ENCODE measurements around the gene TNFRSF1A. TPM values are rescaled to one million over a fixed set of nuclear protein-coding genes. Genes with fewer than 3 reads are reported as not detected.
"Not testable (repeated sequence)": the region's sequence is repeated elsewhere in the genome, so short reads cannot be mapped to it uniquely, and the experiment has no call there.

The TNFRSF1A gene
- total RNA-seq, 4 donors from 2014 or later, result 279 to 689 (median 317) TPM

DNA sequence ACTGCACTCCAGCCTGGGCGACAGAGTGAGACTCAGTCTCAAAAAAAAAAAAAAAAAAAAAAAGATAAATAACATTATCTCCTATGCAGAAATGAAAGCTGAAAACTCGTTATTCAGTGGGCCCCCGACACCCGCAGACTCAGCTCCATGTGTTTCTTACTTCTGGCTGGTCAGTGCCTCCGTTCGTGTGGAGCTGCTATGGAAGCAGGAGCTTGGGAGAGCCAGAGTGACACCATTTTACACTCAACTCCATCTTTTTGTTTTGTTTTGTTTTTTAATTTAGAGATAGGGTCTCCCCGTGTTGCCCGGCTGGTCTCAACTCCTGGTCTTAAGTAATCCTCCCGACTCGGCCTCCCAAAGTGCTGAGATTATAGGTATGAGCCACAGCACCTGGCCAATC is 44.7 kb downstream of the TNFRSF1A start:
- no peak for DNase-seq (ENCODE audit: low spot score)
- no peak for ATAC-seq (ENCODE audit: low FRiP score)
- TF ChIP-seq, protein P1, sequence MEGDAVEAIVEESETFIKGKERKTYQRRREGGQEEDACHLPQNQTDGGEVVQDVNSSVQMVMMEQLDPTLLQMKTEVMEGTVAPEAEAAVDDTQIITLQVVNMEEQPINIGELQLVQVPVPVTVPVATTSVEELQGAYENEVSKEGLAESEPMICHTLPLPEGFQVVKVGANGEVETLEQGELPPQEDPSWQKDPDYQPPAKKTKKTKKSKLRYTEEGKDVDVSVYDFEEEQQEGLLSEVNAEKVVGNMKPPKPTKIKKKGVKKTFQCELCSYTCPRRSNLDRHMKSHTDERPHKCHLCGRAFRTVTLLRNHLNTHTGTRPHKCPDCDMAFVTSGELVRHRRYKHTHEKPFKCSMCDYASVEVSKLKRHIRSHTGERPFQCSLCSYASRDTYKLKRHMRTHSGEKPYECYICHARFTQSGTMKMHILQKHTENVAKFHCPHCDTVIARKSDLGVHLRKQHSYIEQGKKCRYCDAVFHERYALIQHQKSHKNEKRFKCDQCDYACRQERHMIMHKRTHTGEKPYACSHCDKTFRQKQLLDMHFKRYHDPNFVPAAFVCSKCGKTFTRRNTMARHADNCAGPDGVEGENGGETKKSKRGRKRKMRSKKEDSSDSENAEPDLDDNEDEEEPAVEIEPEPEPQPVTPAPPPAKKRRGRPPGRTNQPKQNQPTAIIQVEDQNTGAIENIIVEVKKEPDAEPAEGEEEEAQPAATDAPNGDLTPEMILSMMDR (IDR thresholded peaks at IDR 0.05), result no peak

DNA sequence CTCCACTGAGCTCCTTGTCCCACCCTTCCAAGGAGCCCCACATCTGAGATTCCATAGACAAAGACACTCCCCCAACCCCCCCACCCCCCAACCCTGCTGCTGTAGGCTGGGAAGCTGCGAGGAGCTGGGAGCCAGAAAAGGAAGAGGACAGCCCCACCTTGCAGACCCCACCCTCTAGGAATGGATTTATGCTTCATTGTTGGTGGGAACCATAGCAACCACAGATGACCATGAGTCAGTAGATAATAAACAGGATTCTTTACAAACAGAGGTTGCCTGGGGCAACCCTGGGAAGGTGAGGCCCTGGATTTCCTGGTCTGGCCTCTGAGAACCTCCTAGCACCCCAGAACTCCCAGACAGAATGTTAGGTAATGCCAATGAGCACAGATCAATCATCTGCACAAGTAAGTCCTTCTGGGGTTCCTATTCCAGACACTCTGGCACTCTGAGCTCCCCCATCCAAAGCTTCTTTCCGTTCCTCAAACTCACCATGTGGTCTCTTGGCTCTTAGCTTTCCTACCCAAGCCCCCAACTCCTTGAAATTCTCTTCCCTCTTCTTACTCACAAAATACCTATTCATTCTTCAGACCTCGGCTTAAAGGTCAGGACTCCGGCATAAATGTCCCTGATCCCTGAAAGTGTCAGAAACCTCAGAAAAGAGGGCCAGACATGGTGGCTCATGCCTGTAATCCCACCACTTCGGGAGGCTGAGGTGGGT is 46.6 kb downstream of the TNFRSF1A start:
- TF ChIP-seq, protein P1 (IDR thresholded peaks at IDR 0.05), result no peak
- ATAC-seq (ENCODE audit: low FRiP score) (peak; percentile 88), DNase-seq (ENCODE audit: low spot score) (no peak)

DNA sequence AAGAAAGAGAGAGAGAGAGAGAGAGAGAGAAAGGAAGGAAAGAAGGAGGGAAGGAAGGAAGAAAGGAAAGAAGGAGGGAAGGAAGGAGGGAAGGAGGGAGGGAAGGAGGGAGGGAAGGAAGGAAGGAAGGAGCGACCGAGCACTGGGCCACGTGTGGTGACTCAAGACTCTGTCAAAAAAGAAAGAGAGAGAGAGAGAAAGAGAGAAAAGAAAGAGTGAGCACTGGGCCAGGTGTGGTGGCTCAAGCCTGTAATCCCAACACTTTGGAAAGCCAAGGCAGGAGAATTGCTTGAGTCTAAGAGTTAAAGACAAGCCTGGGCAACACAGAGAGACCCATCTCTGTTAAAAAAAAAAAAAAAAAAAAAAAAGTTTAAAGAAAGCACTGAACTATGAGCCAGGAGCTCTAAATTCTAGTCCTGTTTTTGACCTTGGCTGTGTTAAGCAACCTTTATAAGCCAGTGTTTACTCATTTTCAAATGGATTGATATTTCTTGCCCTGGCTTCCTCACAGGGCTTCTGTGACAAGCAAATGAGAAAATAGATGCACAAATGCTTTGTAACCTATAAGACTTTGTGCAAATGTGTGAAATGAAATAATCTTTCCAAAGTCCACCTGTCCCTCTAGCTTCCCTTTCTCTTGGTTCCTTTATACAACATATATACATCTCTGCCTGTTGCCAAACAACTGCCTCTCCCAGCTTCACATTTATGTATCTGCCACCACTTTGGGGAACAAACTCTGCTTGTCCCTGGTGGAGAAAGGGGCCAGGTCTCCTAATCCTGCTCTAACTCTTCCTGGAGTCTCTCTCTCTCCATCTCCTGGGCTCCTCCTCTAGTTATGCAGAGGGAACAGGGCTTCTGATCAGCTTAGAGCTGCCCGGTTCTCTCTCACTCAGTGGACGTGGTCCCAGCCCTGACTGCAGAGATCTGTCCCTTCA is 47.5 kb downstream of the TNFRSF1A start:
- TF ChIP-seq, protein P1 (IDR thresholded peaks at IDR 0.05), result no peak
- DNase-seq (ENCODE audit: low spot score), result no peak
- no peak for ATAC-seq (ENCODE audit: low FRiP score)

DNA sequence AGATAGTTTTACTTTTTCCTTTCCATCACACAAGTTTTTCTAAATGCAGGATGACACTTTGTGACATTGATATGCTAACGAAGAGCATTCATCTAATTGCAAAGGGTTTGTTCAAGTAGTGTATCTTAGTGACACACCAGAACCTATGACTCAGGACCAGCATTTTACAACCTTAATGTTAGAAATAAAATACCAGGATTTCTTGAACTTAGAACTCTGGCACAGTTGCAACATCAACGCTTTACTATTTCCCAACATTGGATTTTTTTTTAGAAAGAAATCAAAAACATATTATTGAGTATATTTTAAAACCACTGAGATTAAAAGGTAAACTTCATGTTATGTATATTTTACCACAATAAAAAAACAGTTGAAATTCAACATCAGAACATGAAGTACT is 49.3 kb downstream of the TNFRSF1A start:
- TF ChIP-seq, protein P1 (IDR thresholded peaks at IDR 0.05), result no peak
- DNase-seq (ENCODE audit: low spot score) (no peak), ATAC-seq (ENCODE audit: low FRiP score) (peak; percentile 44)

DNA sequence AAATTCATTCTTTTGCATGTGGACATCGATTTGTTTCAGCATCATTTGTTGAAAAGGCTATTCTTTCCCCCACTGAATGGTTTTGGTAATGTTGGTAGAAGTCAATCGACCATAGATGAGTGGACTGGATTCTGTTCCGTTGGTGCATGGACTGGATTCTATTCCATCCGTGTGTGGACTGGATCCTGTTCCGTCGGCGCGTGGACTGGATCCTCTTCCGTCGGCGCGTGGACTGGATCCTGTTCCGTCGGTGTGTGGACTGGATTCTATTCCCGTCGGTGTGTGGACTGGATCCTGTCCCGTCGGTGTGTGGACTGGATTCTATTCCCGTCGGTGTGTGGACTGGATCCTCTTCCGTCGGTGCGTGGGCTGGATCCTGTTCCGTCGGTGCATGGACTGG is 52.0 kb downstream of the TNFRSF1A start:
- not testable (repeated sequence) for ATAC-seq (ENCODE audit: low FRiP score); DNase-seq (ENCODE audit: low spot score)

DNA sequence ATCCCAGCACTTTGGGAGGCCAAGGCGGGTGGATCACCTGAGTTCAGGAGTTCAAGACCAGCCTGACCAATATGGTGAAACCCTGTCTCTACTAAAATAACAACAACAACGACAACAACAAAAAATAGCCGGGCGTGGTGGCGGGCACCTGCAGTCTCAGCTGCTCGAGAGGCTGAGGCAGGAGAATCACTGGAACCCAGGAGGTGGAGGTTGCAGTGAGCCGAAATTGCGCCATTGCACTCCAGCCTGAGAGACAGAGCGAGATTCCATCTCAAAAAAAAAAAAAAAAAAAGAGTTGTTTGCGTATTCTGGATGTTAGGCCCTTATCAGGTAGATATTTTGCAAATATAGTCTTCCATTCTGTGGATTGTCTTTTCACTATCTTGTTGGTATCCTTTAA is 52.8 kb downstream of the TNFRSF1A start:
- not testable (repeated sequence) for DNase-seq (ENCODE audit: low spot score); ATAC-seq (ENCODE audit: low FRiP score)

DNA sequence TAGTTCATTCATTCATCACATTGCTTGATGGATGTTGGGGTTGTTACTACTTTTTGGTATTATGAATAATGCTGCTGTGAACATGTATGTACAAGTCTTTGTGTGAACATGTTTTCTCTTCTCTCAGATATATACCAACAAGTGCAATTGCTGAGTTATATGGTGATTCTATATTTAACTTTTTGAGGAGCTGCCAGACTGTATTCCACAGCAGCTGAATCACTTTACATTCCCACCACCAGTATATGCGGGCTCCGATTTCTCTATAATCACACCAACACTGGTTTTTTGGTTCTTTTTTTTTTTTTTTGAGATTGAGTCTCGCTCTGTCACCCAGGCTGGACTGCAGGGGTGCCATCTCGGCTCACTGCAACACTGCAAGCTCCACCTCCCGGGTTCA is 53.6 kb downstream of the TNFRSF1A start:
- TF ChIP-seq, protein P1 (IDR thresholded peaks at IDR 0.05), result no peak
- DNase-seq (ENCODE audit: low spot score) (no peak), ATAC-seq (ENCODE audit: low FRiP score) (no peak)
